H9 (cell line): ENCODE results near the gene GRID1. TPM values are rescaled to one million over a fixed set of nuclear protein-coding genes. Genes with fewer than 3 reads are reported as not detected.

Source experiments
- DNase-seq: peaks from one replicate; pipeline ENCODE4 v3.0.0-alpha.2; 2017
- H2AFZ ChIP-seq: one replicate; pipeline ENCODE4 v1.6.1; 2013; ENCODE audit warnings: mild to moderate bottlenecking, low read length, control low read depth, moderate library complexity
- H2AK5ac ChIP-seq: 2 replicates; pipeline ENCODE4 v1.6.1; 2013; ENCODE audit warnings: low read length, control low read depth, mixed read lengths; ENCODE audit not compliant: insufficient read length
- H2BK120ac ChIP-seq: one replicate; pipeline ENCODE4 v1.6.1; 2013; ENCODE audit warnings: low read depth, mild to moderate bottlenecking, low read length, control low read depth, inconsistent platforms; ENCODE audit not compliant: poor library complexity, severe bottlenecking
- H2BK12ac ChIP-seq: 2 replicates; pipeline ENCODE4 v1.6.1; 2013; ENCODE audit warnings: low read length, control low read depth, mixed read lengths, low read depth; ENCODE audit not compliant: insufficient read length
- H2BK15ac ChIP-seq: 2 replicates; pipeline ENCODE4 v1.6.1; 2013; ENCODE audit warnings: low read depth, low read length, control low read depth
- H2BK20ac ChIP-seq: one replicate; pipeline ENCODE4 v1.6.1; 2013; ENCODE audit warnings: low read depth, mild to moderate bottlenecking, low read length, control low read depth, inconsistent platforms; ENCODE audit not compliant: poor library complexity, severe bottlenecking
- H2BK5ac ChIP-seq: 2 replicates; pipeline ENCODE4 v1.6.1; 2013; ENCODE audit warnings: low read length, control low read depth, mixed read lengths; ENCODE audit not compliant: insufficient read length
- H3K14ac ChIP-seq: 2 replicates; pipeline ENCODE4 v1.6.1; 2013; ENCODE audit warnings: low read length, control low read depth; ENCODE audit not compliant: insufficient read depth
- H3K18ac ChIP-seq: 2 replicates; pipeline ENCODE4 v1.6.1; 2013; ENCODE audit warnings: low read depth, mild to moderate bottlenecking, mixed read lengths, low read length, control low read depth; ENCODE audit not compliant: insufficient read length
- H3K23ac ChIP-seq: 2 replicates; pipeline ENCODE4 v1.6.1; 2013; ENCODE audit warnings: low read length, control low read depth, mixed read lengths, low read depth; ENCODE audit not compliant: insufficient read length
- H3K23me2 ChIP-seq: 2 replicates; pipeline ENCODE4 v1.6.1; 2013; ENCODE audit warnings: low read depth, mild to moderate bottlenecking, mixed read lengths, low read length, control low read depth; ENCODE audit not compliant: insufficient read length, poor library complexity, severe bottlenecking
- H3K27ac ChIP-seq: 2 replicates; pipeline ENCODE4 v1.5.1; 2013; ENCODE audit warnings: low read length, control low read depth, mixed read lengths, low read depth; ENCODE audit not compliant: insufficient read length
- H3K27me3 ChIP-seq: 2 replicates; pipeline ENCODE4 v1.6.1; 2013; ENCODE audit warnings: low read length, control low read depth, inconsistent platforms; ENCODE audit not compliant: insufficient read depth
- H3K4ac ChIP-seq: 2 replicates; pipeline ENCODE4 v1.6.1; 2013; ENCODE audit warnings: low read depth, mild to moderate bottlenecking, control low read depth, inconsistent platforms, low read length, moderate library complexity
- H3K4me1 ChIP-seq: 2 replicates; pipeline ENCODE4 v1.6.1; 2013; ENCODE audit warnings: low read length, control low read depth, inconsistent platforms; ENCODE audit not compliant: insufficient read depth
- H3K4me2 ChIP-seq: 2 replicates; pipeline ENCODE4 v1.6.1; 2013; ENCODE audit warnings: low read length, control low read depth, mixed read lengths; ENCODE audit not compliant: insufficient read length, insufficient read depth
- H3K56ac ChIP-seq: 2 replicates; pipeline ENCODE4 v1.6.1; 2013; ENCODE audit warnings: low read depth, mild to moderate bottlenecking, mixed read lengths, low read length, control low read depth; ENCODE audit not compliant: insufficient read length
- H3K79me1 ChIP-seq: 2 replicates; pipeline ENCODE4 v1.6.1; 2013; ENCODE audit warnings: low read depth, mild to moderate bottlenecking, moderate library complexity, low read length, control low read depth, inconsistent platforms; ENCODE audit not compliant: insufficient read depth, poor library complexity, severe bottlenecking
- H3K79me2 ChIP-seq: 2 replicates; pipeline ENCODE4 v1.6.1; 2013; ENCODE audit warnings: low read length, control low read depth, inconsistent platforms; ENCODE audit not compliant: insufficient read depth
- H3K9ac ChIP-seq: 2 replicates; pipeline ENCODE4 v1.6.1; 2013; ENCODE audit warnings: low read length, control low read depth, mixed read lengths; ENCODE audit not compliant: insufficient read length; ENCODE audit errors: extremely low read depth
- H3K9me3 ChIP-seq: one replicate; pipeline ENCODE4 v1.6.1; 2013; ENCODE audit warnings: low read depth, low read length, inconsistent platforms; ENCODE audit not compliant: control insufficient read depth
- H3T11ph ChIP-seq: one replicate; pipeline ENCODE4 v1.6.1; 2013; ENCODE audit warnings: mild to moderate bottlenecking, low read length, control low read depth, inconsistent platforms
- H4K20me1 ChIP-seq: one replicate; pipeline ENCODE4 v1.6.1; 2013; ENCODE audit not compliant: control insufficient read depth, insufficient read length, insufficient read depth
- H4K5ac ChIP-seq: 2 replicates; pipeline ENCODE4 v1.6.1; 2013; ENCODE audit warnings: low read depth, mild to moderate bottlenecking, mixed read lengths, low read length, control low read depth; ENCODE audit not compliant: insufficient read length
- H4K8ac ChIP-seq: replicated peaks from 2 replicates; pipeline ENCODE4 v1.6.1; 2013; ENCODE audit warnings: low read length, control low read depth, mixed read lengths, low read depth; ENCODE audit not compliant: insufficient read length
- H4K91ac ChIP-seq: 2 replicates; pipeline ENCODE4 v1.6.1; 2013; ENCODE audit warnings: low read depth, mild to moderate bottlenecking, moderate library complexity, mixed read lengths, low read length, control low read depth; ENCODE audit not compliant: insufficient read length
- H3K27ac Mint-ChIP-seq, 3 experiments: 2 replicates in 2 of 3; 3 replicates in 1 of 3; pipeline ENCODE4 v1.8.0; 2020 to 2021; ENCODE audit warnings: mixed read lengths in 3 of 3, mild to moderate bottlenecking in 1 of 3, moderate library complexity in 1 of 3
- H3K27me3 Mint-ChIP-seq: 2 replicates; pipeline ENCODE4 v1.8.0; 2021; ENCODE audit warnings: low read depth, mild to moderate bottlenecking, moderate library complexity, mixed read lengths
- H3K36me3 Mint-ChIP-seq, 3 experiments: 2 replicates in 2 of 3; 3 replicates in 1 of 3; pipeline ENCODE4 v1.8.0; 2020 to 2021; ENCODE audit warnings: low read depth in 3 of 3, mixed read lengths in 3 of 3; ENCODE audit not compliant: insufficient read depth in 1 of 3
- H3K4me1 Mint-ChIP-seq, 2 experiments: 2 replicates each; pipeline ENCODE4 v1.8.0; 2020; ENCODE audit warnings: mixed read lengths in 2 of 2
- H3K4me3 Mint-ChIP-seq, 2 experiments: 2 replicates in 1 of 2; 3 replicates in 1 of 2; pipeline ENCODE4 v1.8.0; 2020 to 2021; ENCODE audit warnings: mild to moderate bottlenecking in 2 of 2, mixed read lengths in 2 of 2, moderate library complexity in 1 of 2
- H3K9me3 Mint-ChIP-seq, 2 experiments: 2 replicates in 1 of 2; 3 replicates in 1 of 2; pipeline ENCODE4 v1.8.0; 2020; ENCODE audit warnings: mild to moderate bottlenecking in 2 of 2, mixed read lengths in 2 of 2, moderate library complexity in 1 of 2
- WGBS: extraction: QIAGEN DNeasy Blood & Tissue Kit; methylation state at CpG from one replicate; pipeline ENCODE4 v1.1.7; 2013; ENCODE audit warnings: missing lambda C conversion rate, low lambda C conversion rate, mixed read lengths; ENCODE audit not compliant: insufficient read length; ENCODE audit errors: extremely low coverage; 5-methylcytosine and 5-hydroxymethylcytosine counted together
- total RNA-seq: library from RNA; stranded (reverse); gene quantifications from 2 replicates; pipeline ENCODE4 v1.2.1, GENCODE V29; 2021
- TF ChIP-seq, protein P1 (sequence below): fragments of 200-600 bp; sonication (generic); conservative IDR thresholded peaks from 3 replicates; pipeline ENCODE4 v1.8.0; 2021; ENCODE audit warnings: antibody characterized with exemption, mild to moderate bottlenecking

GRID1 gene
- total RNA-seq, 1 experiment from 2014 or later, result 0.35 TPM

DNA sequence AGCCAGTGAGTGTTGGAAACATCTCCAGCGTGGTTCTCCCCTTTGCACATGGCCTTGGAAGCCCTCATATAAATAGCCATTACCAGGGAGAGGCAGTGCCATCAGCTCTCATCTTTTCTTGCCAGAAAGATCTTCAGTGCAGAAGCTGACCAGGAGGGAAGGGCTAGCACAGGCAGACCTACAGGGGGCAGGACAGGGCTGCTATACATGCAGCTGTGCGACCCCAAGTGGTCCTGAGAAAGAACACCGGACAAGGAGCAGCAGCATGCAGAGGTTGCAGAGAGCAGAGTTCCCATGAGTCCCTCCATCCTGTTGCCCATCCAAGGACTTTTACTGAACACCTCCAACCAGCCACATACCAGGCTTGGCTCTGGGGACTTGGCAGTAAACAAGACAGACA is 17.1 kb downstream of the GRID1 start:
- no peak overlapping the region for H3K4me3 Mint-ChIP-seq

More for the DNA sequence above, 17.1 kb downstream of the GRID1 start:
- Histone ChIP-seq H2BK15ac (no peak overlapping the region), H2BK120ac (no peak overlapping the region), H3K23ac (no peak overlapping the region), H3K27ac (no peak overlapping the region), H3K4ac (no peak overlapping the region), H4K5ac (no peak overlapping the region), H3K9ac (no peak overlapping the region), H3K23me2 (no peaks in the 10 kb centered on the region), H4K91ac (no peak overlapping the region), H4K8ac (no peak overlapping the region), H3K27me3 (no peaks in the 10 kb centered on the region), H2BK20ac (no peak overlapping the region), H3K56ac (no peak overlapping the region), H4K20me1 (no peaks in the 10 kb centered on the region), H3K79me1 (no peaks in the 10 kb centered on the region), H3K18ac (no peak overlapping the region), H2BK12ac (no peak overlapping the region), H2AK5ac (no peak overlapping the region), H2AFZ (no peak overlapping the region), H3K4me2 (no peak overlapping the region), H3K14ac (no peak overlapping the region), H2BK5ac (no peak overlapping the region), H3T11ph (no peak overlapping the region), H3K79me2 (no peaks in the 10 kb centered on the region), H3K9me3 (no peaks in the 10 kb centered on the region), H3K4me1 (no peaks in the 10 kb centered on the region)
- H3K9me3 Mint-ChIP-seq, result no peaks in the 10 kb centered on the region; a peak in 2 of 5 replicates
- H3K4me1 Mint-ChIP-seq, result peaks cover 10 to 12% of the 10 kb centered on the region in 2 experiments
- H3K36me3 Mint-ChIP-seq, result no peaks in the 10 kb centered on the region; a peak in 1 of 7 replicates
- no CpG with 5 or more reads among the region's 3 CpGs for WGBS
- DNase-seq, result peak; percentile 87
- H3K27ac Mint-ChIP-seq, result no peak overlapping the region
- TF ChIP-seq, protein P1, sequence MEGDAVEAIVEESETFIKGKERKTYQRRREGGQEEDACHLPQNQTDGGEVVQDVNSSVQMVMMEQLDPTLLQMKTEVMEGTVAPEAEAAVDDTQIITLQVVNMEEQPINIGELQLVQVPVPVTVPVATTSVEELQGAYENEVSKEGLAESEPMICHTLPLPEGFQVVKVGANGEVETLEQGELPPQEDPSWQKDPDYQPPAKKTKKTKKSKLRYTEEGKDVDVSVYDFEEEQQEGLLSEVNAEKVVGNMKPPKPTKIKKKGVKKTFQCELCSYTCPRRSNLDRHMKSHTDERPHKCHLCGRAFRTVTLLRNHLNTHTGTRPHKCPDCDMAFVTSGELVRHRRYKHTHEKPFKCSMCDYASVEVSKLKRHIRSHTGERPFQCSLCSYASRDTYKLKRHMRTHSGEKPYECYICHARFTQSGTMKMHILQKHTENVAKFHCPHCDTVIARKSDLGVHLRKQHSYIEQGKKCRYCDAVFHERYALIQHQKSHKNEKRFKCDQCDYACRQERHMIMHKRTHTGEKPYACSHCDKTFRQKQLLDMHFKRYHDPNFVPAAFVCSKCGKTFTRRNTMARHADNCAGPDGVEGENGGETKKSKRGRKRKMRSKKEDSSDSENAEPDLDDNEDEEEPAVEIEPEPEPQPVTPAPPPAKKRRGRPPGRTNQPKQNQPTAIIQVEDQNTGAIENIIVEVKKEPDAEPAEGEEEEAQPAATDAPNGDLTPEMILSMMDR, result peak; percentile 92
- peaks cover 23% of the 10 kb centered on the region for H3K27me3 Mint-ChIP-seq
